ENCODE data around the gene ANKRD42. TPM values are rescaled to one million over a fixed set of nuclear protein-coding genes. Genes with fewer than 3 reads are reported as not detected.

ANKRD42 gene
- total RNA-seq, 1 experiment from 2014 or later, result 16.6 TPM

GRCh38 chr11:83187465-83187864, 6.0 kb upstream of the ANKRD42 start:
- no peaks in the 10 kb centered on the region for H3K27me3 ChIP-seq (ENCODE audit: low read length)
- no peak overlapping the region for H2AFZ ChIP-seq (ENCODE audit: low read length)
- H3K9me3 ChIP-seq (ENCODE audit: low read length), result no peaks in the 10 kb centered on the region
- H4K20me1 ChIP-seq (ENCODE audit: insufficient read depth, low read depth, low read length), result 0 out of 2 replicates have a peak, but pooled peaks cover 9% of the 10 kb centered on the region
- H3K4me1 ChIP-seq (ENCODE audit: low read length), result peaks cover 33% of the 10 kb centered on the region
- H3K79me2 ChIP-seq (ENCODE audit: low read length), result peaks cover 20% of the 10 kb centered on the region
- no peak overlapping the region for H3K4me3 ChIP-seq (ENCODE audit: low read length)
- H3K36me3 ChIP-seq (ENCODE audit: insufficient read depth, low read length), result peaks cover 55% of the 10 kb centered on the region
- H3K4me2 ChIP-seq (ENCODE audit: low read depth, low read length, poor library complexity, severe bottlenecking), result no peak overlapping the region
- DNase-seq, result no peak
- H3K9me2 ChIP-seq (replicated peaks; ENCODE audit: insufficient read depth, low read length), result no peaks in the 10 kb centered on the region
- H3K9ac ChIP-seq (ENCODE audit: low read length), result no peak overlapping the region
- no peak overlapping the region for H3K27ac ChIP-seq (ENCODE audit: low read length)

GRCh38 chr11:83191491-83191890, 2.0 kb upstream of the ANKRD42 start:
- Histone ChIP-seq H4K20me1 (ENCODE audit: insufficient read depth, low read depth, low read length) (no peaks in the 10 kb centered on the region), H3K4me3 (ENCODE audit: low read length) (no peak overlapping the region), H3K4me1 (ENCODE audit: low read length) (peaks cover 27% of the 10 kb centered on the region), H3K9me2 (replicated peaks; ENCODE audit: insufficient read depth, low read length) (no peaks in the 10 kb centered on the region), H2AFZ (ENCODE audit: low read length) (no peak overlapping the region), H3K9ac (ENCODE audit: low read length) (no peak overlapping the region), H3K4me2 (ENCODE audit: low read depth, low read length, poor library complexity, severe bottlenecking) (no peak overlapping the region), H3K27ac (ENCODE audit: low read length) (no peak overlapping the region), H3K79me2 (ENCODE audit: low read length) (peaks cover 25% of the 10 kb centered on the region), H3K27me3 (ENCODE audit: low read length) (no peaks in the 10 kb centered on the region), H3K36me3 (ENCODE audit: insufficient read depth, low read length) (peaks cover 19% of the 10 kb centered on the region; the same call in 1 of the 2 replicates), H3K9me3 (ENCODE audit: low read length) (no peaks in the 10 kb centered on the region)
- DNase-seq, result no peak

- Histone ChIP-seq H3K9ac (ENCODE audit: low read length) (peak overlapping the region; percentile 77; the same call in 1 of the 2 replicates), H4K20me1 (ENCODE audit: insufficient read depth, low read depth, low read length) (no peaks in the 10 kb centered on the region), H3K27me3 (ENCODE audit: low read length) (no peaks in the 10 kb centered on the region), H3K27ac (ENCODE audit: low read length) (no peak overlapping the region), H3K4me3 (ENCODE audit: low read length) (peak overlapping the region; percentile 82), H3K79me2 (ENCODE audit: low read length) (peaks cover 25% of the 10 kb centered on the region), H3K9me3 (ENCODE audit: low read length) (no peaks in the 10 kb centered on the region), H3K4me2 (ENCODE audit: low read depth, low read length, poor library complexity, severe bottlenecking) (peak overlapping the region; percentile 94), H3K9me2 (replicated peaks; ENCODE audit: insufficient read depth, low read length) (no peaks in the 10 kb centered on the region), H3K36me3 (ENCODE audit: insufficient read depth, low read length) (peaks cover 15% of the 10 kb centered on the region; the same call in 1 of the 2 replicates), H3K4me1 (ENCODE audit: low read length) (peaks cover 32% of the 10 kb centered on the region), H2AFZ (ENCODE audit: low read length) (no peak overlapping the region)
- no peak for DNase-seq
These were observed 1.5 kb upstream of the ANKRD42 start for GRCh38 chr11:83191986-83192385.

GRCh38 chr11:83192606-83193245, 786 bp upstream of the ANKRD42 start:
- H3K79me2 ChIP-seq (ENCODE audit: low read length), result peaks cover 25% of the 10 kb centered on the region
- H3K27ac ChIP-seq (ENCODE audit: low read length), result peak overlapping the region; percentile 39
- no peaks in the 10 kb centered on the region for H3K27me3 ChIP-seq (ENCODE audit: low read length)
- H3K9ac ChIP-seq (ENCODE audit: low read length), result peak overlapping the region; percentile 77
- H2AFZ ChIP-seq (ENCODE audit: low read length), result peak overlapping the region; percentile 92
- H3K36me3 ChIP-seq (ENCODE audit: insufficient read depth, low read length), result peaks cover 15% of the 10 kb centered on the region; the same call in 1 of the 2 replicates
- H3K9me3 ChIP-seq (ENCODE audit: low read length), result no peaks in the 10 kb centered on the region
- DNase-seq, result no peak
- peak overlapping the region; percentile 94 for H3K4me2 ChIP-seq (ENCODE audit: low read depth, low read length, poor library complexity, severe bottlenecking)
- peak overlapping the region; percentile 82 for H3K4me3 ChIP-seq (ENCODE audit: low read length)
- H3K9me2 ChIP-seq (replicated peaks; ENCODE audit: insufficient read depth, low read length), result no peaks in the 10 kb centered on the region
- no peaks in the 10 kb centered on the region for H4K20me1 ChIP-seq (ENCODE audit: insufficient read depth, low read depth, low read length)
- H3K4me1 ChIP-seq (ENCODE audit: low read length), result peaks cover 39% of the 10 kb centered on the region

- Histone ChIP-seq H4K20me1 (ENCODE audit: insufficient read depth, low read depth, low read length) (no peaks in the 10 kb centered on the region), H3K4me3 (ENCODE audit: low read length) (peak overlapping the region; percentile 82), H3K27me3 (ENCODE audit: low read length) (no peaks in the 10 kb centered on the region), H3K79me2 (ENCODE audit: low read length) (peaks cover 25% of the 10 kb centered on the region), H3K36me3 (ENCODE audit: insufficient read depth, low read length) (peaks cover 19% of the 10 kb centered on the region; the same call in 1 of the 2 replicates), H3K9ac (ENCODE audit: low read length) (peak overlapping the region; percentile 77), H3K9me2 (replicated peaks; ENCODE audit: insufficient read depth, low read length) (no peaks in the 10 kb centered on the region), H2AFZ (ENCODE audit: low read length) (peak overlapping the region; percentile 76), H3K4me2 (ENCODE audit: low read depth, low read length, poor library complexity, severe bottlenecking) (peak overlapping the region; percentile 94), H3K4me1 (ENCODE audit: low read length) (peaks cover 44% of the 10 kb centered on the region), H3K27ac (ENCODE audit: low read length) (peak overlapping the region; percentile 55), H3K9me3 (ENCODE audit: low read length) (no peaks in the 10 kb centered on the region)
- peak; percentile 89 for DNase-seq
These were observed 1.0 kb downstream of the ANKRD42 start for GRCh38 chr11:83194281-83195142.

GRCh38 chr11:83195143-83195466, 1.6 kb downstream of the ANKRD42 start:
- Histone ChIP-seq H3K27ac (ENCODE audit: low read length) (peak overlapping the region; percentile 55), H3K79me2 (ENCODE audit: low read length) (peaks cover 25% of the 10 kb centered on the region), H3K9me3 (ENCODE audit: low read length) (no peaks in the 10 kb centered on the region), H3K36me3 (ENCODE audit: insufficient read depth, low read length) (peaks cover 16% of the 10 kb centered on the region; the same call in 1 of the 2 replicates), H2AFZ (ENCODE audit: low read length) (peak overlapping the region; percentile 76), H3K4me2 (ENCODE audit: low read depth, low read length, poor library complexity, severe bottlenecking) (peak overlapping the region; percentile 94), H3K9me2 (replicated peaks; ENCODE audit: insufficient read depth, low read length) (no peaks in the 10 kb centered on the region), H3K4me1 (ENCODE audit: low read length) (peaks cover 48% of the 10 kb centered on the region), H3K27me3 (ENCODE audit: low read length) (no peaks in the 10 kb centered on the region), H3K4me3 (ENCODE audit: low read length) (peak overlapping the region; percentile 82), H3K9ac (ENCODE audit: low read length) (peak overlapping the region; percentile 77), H4K20me1 (ENCODE audit: insufficient read depth, low read depth, low read length) (no peaks in the 10 kb centered on the region)
- peak; percentile 63 for DNase-seq

- H3K9me3 ChIP-seq (ENCODE audit: low read length), result no peaks in the 10 kb centered on the region
- H3K4me2 ChIP-seq (ENCODE audit: low read depth, low read length, poor library complexity, severe bottlenecking), result peak overlapping the region; percentile 94
- DNase-seq, result no peak
- H4K20me1 ChIP-seq (ENCODE audit: insufficient read depth, low read depth, low read length), result no peaks in the 10 kb centered on the region
- H3K36me3 ChIP-seq (ENCODE audit: insufficient read depth, low read length), result peaks cover 16% of the 10 kb centered on the region; the same call in 1 of the 2 replicates
- H3K4me3 ChIP-seq (ENCODE audit: low read length), result peak overlapping the region; percentile 82
- H3K9ac ChIP-seq (ENCODE audit: low read length), result peak overlapping the region; percentile 77
- H3K79me2 ChIP-seq (ENCODE audit: low read length), result peaks cover 25% of the 10 kb centered on the region
- no peak overlapping the region for H3K27ac ChIP-seq (ENCODE audit: low read length)
- H3K27me3 ChIP-seq (ENCODE audit: low read length), result no peaks in the 10 kb centered on the region
- H3K9me2 ChIP-seq (replicated peaks; ENCODE audit: insufficient read depth, low read length), result no peaks in the 10 kb centered on the region
- peaks cover 48% of the 10 kb centered on the region for H3K4me1 ChIP-seq (ENCODE audit: low read length)
- no peak overlapping the region for H2AFZ ChIP-seq (ENCODE audit: low read length)
These were observed 2.1 kb downstream of the ANKRD42 start for GRCh38 chr11:83195649-83196048.

GRCh38 chr11:83200035-83200434, 6.5 kb downstream of the ANKRD42 start:
- H2AFZ ChIP-seq (ENCODE audit: low read length), result 0 out of 2 replicates have a peak overlapping the region, but pooled peaks have one; percentile 11
- no peaks in the 10 kb centered on the region for H4K20me1 ChIP-seq (ENCODE audit: insufficient read depth, low read depth, low read length)
- H3K27me3 ChIP-seq (ENCODE audit: low read length), result no peaks in the 10 kb centered on the region
- H3K4me3 ChIP-seq (ENCODE audit: low read length), result no peak overlapping the region
- H3K9ac ChIP-seq (ENCODE audit: low read length), result no peak overlapping the region
- peaks cover 37% of the 10 kb centered on the region for H3K4me1 ChIP-seq (ENCODE audit: low read length)
- H3K9me3 ChIP-seq (ENCODE audit: low read length), result no peaks in the 10 kb centered on the region
- H3K79me2 ChIP-seq (ENCODE audit: low read length), result no peaks in the 10 kb centered on the region
- peaks cover 8% of the 10 kb centered on the region; the same call in 1 of the 2 replicates for H3K36me3 ChIP-seq (ENCODE audit: insufficient read depth, low read length)
- no peak overlapping the region for H3K4me2 ChIP-seq (ENCODE audit: low read depth, low read length, poor library complexity, severe bottlenecking)
- no peaks in the 10 kb centered on the region for H3K9me2 ChIP-seq (replicated peaks; ENCODE audit: insufficient read depth, low read length)
- H3K27ac ChIP-seq (ENCODE audit: low read length), result no peak overlapping the region
- DNase-seq, result no peak

Measured in Karpas-422 (cell line).